Right lobe of liver (tissue), 5 donors: Measurements from ENCODE around the gene SOD3. TPM values are rescaled to one million over a fixed set of nuclear protein-coding genes. Genes with fewer than 3 reads are reported as not detected.

Source experiments
- small RNA-seq, 2 experiments: library from RNA; depleted of rRNA; stranded (forward); fragments of <200 nt; gene quantifications; one replicate each; pipeline ENCODE3, GENCODE V24; 2016
- total RNA-seq, 6 experiments: library from RNA; depleted of rRNA in 2 of 6; stranded (reverse); fragments of >200 nt in 2 of 6; fragmentation: NEBNext Ultra II Directional in 3 of 6; extraction: Animal tissue kit (Norgen Biotek cat#: 25700) in 3 of 6; gene quantifications; one replicate each; pipeline versions ENCODE4 v1.1.0 to v1.2.4, GENCODE V29; 2016 to 2023
- donor health status: DM: no; HTN: no; CAD: no.
- donor health status: DM: no; HTN: no; CAD: no.
- donor health status: DM: no; HTN: yes; CAD: no.
- donor health status: DM: no; HTN: yes; CAD: no.

Gene SOD3
- total RNA-seq, 6 experiments from 2014 or later = 1.5 to 7.9 (median 3.6) TPM

Small RNAs within 50 kb of the gene (small RNA-seq; reads per million reads assigned to genes)
- gene AC006390.1 = 0 reads per million in 2 experiments

Other genes with a start within 250 kb of the SOD3 start
- gene DHX15, start 211.0 kb upstream of the SOD3 start, total RNA-seq = 10 to 100 TPM; 26.4 to 56.3 (median 42.1) TPM
- 1 to 10 TPM; 3.9 to 8.0 (median 5.2) TPM for gene CCDC149, start 117.5 kb downstream of the SOD3 start, total RNA-seq
- gene LGI2, start 235.4 kb downstream of the SOD3 start, total RNA-seq = under 1 TPM in 4 of 6 experiments, not detected in 2; 0.05 to 0.38 (median 0.22) TPM